ENCODE results near the gene MUC6.

Gene MUC6

GRCh38 chr11:1052133-1053011 lies 15.9 kb upstream of the MUC6 start:
- in situ Hi-C loops (cut with HindIII; ENCODE audit: low sequenced_read_pairs) = loop anchor here (5.0 to 25.0 kb wide), 3 partner anchors 55 to 160 kb away; partner anchors contain the start of gene MUC5B

- in situ Hi-C loops (cut with HindIII; ENCODE audit: low sequenced_read_pairs) = loop anchor here (5.0 to 25.0 kb wide), 3 partner anchors 54 to 161 kb away; partner anchors contain the start of gene MUC5B
Observed at GRCh38 chr11:1051356-1052132, 15.0 kb upstream of the MUC6 start.

DNA sequence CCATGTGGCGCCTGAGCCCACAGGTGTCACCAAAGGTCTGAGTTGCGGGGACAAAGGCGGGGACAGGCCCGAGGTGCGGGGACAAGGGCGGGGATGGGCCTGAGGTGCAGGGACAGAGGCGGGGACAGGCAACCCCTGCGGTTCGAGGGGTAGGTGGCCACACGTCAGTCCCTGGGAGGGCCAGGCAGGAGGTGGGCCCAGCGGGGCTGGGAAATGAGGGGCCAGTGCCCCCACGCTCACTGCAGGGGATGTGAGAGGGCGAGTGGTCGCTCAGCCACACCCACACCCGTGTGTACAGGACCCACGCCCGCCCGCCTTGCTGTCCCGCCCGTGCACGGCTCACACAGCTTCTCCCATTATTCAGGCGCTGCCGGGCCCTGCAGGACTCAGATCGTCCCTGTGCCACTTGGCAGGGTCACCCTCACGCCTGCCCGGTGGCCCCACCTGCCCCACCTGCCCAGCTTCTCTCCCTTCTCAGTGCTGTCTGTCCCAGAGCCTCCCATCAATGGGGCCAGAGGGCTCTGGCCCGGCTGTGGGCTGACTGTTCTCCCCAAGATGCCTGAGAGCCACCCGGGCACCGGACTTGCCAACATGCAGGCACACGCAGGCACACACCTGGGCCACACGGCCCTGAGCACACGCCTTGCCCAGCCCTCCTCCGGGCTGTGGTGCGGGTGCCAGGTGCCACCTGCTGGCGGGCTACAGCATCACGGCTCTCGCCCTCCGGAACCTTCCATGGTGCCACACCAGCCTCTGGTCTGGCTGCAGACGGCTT lies 14.2 kb upstream of the MUC6 start:
- in situ Hi-C loops (cut with HindIII; ENCODE audit: low sequenced_read_pairs) = loop anchor here (5.0 to 25.0 kb wide), 3 partner anchors 53 to 162 kb away; partner anchors contain the start of gene MUC5B

DNA sequence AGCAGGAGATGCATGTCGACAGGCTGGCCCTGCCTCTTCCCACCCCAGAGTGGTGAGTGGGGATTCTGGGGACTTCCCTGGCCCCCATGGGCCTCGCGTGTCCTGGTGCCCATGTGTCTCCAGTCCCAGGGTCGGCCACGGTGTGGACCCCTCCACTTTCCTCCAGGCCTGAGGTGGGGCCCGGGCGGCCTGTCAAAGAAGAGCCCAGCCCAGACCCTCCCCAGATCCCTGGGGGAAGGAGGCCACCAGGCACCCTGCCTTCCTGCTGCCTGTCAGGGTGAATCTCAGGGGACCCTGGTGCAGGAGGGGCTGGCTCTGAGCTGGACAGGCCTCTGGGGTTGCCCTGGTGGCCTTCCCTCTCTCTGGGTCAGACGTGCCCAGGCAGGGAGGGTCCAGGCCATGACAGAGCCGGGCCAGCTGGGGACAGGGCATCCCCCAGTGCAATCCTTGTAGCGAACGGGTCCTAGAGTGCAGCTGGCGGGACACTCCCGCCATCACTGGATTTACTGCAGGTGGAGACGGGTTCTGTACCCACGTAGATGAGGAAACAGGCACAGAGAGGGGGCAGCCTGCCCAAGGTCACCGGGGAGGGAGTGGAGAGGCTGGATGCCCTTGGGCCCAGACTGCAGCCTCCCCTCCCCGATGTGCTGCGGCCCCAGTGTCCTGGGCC lies 13.5 kb upstream of the MUC6 start:
- in situ Hi-C loops (cut with HindIII; ENCODE audit: low sequenced_read_pairs) = loop anchor here (5.0 to 25.0 kb wide), 3 partner anchors 53 to 162 kb away; partner anchors contain the start of gene MUC5B

- in situ Hi-C loops (cut with HindIII; ENCODE audit: low sequenced_read_pairs) = no loop called here
Observed at GRCh38 chr11:1049431-1049891, 12.9 kb upstream of the MUC6 start.

GRCh38 chr11:1049071-1049405 lies 12.5 kb upstream of the MUC6 start:
- in situ Hi-C loops (cut with HindIII; ENCODE audit: low sequenced_read_pairs) = no loop called here

- in situ Hi-C loops (cut with HindIII; ENCODE audit: low sequenced_read_pairs) = no loop called here
Observed at GRCh38 chr11:1048375-1049070, 12.0 kb upstream of the MUC6 start.

- in situ Hi-C loops (cut with HindIII; ENCODE audit: low sequenced_read_pairs) = no loop called here
Observed at GRCh38 chr11:1047595-1048156, 11.2 kb upstream of the MUC6 start.

DNA sequence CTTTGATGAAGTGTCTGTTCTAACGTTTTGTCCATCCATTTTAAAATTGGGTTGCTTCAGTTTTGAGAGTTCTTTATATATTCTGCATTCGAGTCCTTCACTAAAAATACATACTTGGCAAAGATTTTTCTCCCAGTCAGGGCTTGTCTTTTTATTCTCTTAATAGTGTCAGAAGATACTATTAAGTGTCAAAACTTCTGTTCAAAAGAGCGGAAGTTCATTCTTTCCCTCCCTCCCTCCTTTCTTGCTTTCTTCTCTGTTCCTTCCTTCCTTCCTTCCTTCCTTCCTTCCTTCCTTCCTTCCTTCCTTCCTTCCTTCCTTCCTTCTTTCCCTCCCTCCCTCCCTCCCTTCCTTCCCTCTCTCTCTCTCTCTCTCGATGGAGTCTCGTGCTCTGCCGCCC lies 7.6 kb upstream of the MUC6 start:
- in situ Hi-C loops (cut with HindIII; ENCODE audit: low sequenced_read_pairs) = no loop called here

DNA sequence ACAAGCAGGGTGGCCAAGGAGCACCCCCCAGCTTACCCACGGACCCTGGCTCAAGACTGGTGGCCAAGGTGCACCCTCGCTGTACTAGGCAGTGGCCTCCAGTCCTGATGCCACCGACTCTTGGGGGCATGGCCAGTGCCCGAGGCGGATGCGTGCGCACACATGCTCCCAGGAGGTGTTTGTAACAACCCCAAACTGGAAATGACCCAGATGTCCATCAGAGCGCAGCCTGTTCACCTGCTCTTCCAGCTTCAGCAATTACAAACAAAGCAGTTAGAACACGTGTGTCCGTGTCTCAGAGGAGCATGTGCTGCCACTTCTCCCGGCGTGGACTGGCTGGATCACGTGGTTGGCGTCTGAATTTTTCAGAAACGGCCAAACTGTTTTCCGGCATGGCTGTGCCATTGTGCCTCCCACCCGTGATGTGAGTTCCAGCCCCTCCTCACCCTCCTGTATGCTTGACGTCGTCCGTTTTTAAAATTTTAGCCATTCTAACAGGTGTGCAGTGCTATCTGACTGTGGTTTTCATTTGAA lies 7.1 kb upstream of the MUC6 start:
- in situ Hi-C loops (cut with HindIII; ENCODE audit: low sequenced_read_pairs) = no loop called here

DNA sequence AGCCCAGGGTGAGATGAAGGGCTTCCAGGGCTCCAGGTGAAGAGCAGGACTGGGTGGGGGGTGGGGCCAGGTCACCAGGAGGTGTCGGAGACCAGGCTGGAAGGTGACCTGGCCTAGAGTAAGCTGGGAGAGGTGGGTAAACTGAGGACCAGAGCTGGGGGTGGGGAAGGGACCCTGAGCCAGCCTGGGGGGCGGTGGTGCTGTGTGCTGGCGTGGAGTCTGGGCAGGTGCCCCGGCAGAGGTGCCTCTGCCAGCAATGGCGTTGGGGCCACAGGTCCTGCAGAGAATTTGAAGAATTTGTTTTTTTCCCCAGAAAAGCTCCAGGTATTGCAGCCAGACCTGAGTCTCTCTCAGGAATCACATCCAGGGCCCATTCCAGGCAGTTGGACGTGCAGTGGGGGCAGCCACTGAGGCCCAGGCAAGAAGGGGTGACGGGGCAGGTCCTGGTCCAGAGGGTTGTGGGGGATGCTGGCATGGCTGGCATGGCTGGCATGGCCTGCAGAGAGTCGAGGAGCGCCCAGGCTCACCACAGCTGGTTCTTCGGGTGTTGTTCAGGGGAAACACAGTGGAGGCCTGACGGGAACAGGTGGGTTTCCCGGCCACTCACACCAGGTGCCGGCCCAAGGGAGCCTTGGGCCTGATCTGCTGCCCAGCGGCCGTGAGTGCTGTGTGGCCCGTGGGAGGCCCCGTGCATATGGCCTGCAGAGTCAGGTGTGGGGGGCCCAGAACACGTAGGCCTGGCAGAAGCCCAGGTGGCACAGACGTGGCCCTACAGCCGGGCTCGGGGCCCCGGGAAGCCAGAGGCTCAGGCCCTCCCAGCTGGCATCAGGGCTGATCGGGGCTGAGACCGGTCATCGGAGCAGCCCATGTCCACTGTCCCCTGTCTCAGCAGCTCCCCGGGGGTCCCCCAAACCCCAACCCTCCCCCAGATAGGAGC lies 6.4 kb upstream of the MUC6 start:
- in situ Hi-C loops (cut with HindIII; ENCODE audit: low sequenced_read_pairs) = no loop called here

GRCh38 chr11:1041936-1042608 lies 5.6 kb upstream of the MUC6 start:
- in situ Hi-C loops (cut with HindIII; ENCODE audit: low sequenced_read_pairs) = no loop called here

DNA sequence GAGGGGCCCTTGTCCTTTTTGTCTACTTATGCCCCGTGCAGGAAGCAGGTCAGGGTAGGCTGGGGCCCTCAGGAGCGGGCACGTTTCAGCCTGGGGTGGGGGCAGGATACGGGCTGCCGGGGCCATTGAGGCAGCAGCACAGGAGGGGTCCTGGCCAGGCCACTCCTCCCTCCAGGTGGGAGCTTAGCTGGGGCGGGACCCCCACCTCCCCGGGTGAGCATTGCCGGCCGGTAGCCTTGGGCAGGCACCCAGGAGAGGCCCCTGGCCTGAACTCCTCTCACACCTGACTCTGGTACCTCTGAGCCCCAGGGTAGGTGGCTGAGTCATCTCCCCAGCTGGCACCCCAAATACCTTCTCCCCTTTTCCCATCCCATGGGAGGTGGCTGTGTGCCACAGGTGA lies 5.0 kb upstream of the MUC6 start:
- in situ Hi-C loops (cut with HindIII; ENCODE audit: low sequenced_read_pairs) = no loop called here

GRCh38 chr11:1041149-1041467 lies 4.6 kb upstream of the MUC6 start:
- in situ Hi-C loops (cut with HindIII; ENCODE audit: low sequenced_read_pairs) = no loop called here

GRCh38 chr11:1040428-1041148 lies 4.1 kb upstream of the MUC6 start:
- in situ Hi-C loops (cut with HindIII; ENCODE audit: low sequenced_read_pairs) = no loop called here

DNA sequence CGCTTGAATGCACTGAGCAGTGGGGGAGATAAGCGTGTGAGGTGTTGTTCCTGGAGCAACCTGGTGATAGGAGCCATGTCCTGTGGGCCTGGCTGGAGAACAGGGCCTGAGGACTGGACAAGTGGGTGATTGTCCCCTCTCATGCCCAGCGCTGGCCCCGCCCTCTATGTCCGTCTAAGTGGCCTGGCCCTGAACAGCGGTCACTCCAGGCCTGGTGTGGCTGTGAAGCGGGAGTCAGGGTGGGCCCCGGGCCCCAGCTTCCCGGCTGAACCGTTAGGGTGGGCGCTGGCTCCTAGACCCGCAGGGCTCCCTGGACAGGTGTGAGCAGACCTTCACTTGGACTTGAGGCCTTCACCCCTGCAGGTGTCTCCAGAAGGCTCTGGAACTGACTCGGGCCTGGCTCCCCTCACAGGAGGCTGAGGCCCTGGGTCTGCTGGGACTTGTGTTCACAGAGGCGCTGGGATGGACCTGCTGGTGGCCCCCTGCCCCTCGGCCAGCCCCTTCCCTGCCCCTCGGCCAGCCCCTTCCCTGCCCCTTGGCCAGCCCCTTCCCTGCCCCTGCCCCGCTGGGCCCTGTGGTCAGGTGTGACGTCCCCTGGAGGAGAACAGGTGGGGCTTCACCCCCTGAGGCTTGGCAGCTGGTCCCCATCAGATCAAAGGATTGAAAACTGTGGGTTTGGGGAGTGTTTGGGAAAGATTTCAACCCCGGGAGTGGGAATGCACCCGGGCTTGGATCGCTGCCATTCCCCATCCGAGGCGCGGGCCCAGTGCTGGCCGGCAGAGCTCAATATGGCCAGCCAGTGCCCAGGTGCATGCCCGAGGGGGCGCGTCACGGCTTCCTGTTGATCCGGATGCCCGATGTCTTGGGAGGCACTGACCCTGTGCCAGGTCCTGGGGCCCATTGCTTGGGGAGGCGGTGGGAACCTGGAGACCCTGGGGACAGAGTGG lies 3.2 kb upstream of the MUC6 start:
- in situ Hi-C loops (cut with HindIII; ENCODE audit: low sequenced_read_pairs) = no loop called here

Data from endothelial cell of hepatic sinusoid (primary cell).